GM12865 (cell line): ENCODE results near the gene PGRMC2.

Experiments
- DNase-seq: peaks from one replicate; pipeline ENCODE4 v3.0.0; 2010; ENCODE audit warnings: low read depth
- H3K4me3 ChIP-seq: 2 replicates; pipeline ENCODE4 v1.5.1; 2011; ENCODE audit warnings: mild to moderate bottlenecking, low read depth, low read length, control low read depth
- CTCF ChIP-seq: IDR thresholded peaks from 2 replicates; pipeline ENCODE4 v1.5.1; 2011; ENCODE audit warnings: low read length, control low read depth, low read depth, inconsistent platforms; ENCODE audit not compliant: insufficient read depth; ENCODE audit errors: missing control alignments

Gene PGRMC2

DNA sequence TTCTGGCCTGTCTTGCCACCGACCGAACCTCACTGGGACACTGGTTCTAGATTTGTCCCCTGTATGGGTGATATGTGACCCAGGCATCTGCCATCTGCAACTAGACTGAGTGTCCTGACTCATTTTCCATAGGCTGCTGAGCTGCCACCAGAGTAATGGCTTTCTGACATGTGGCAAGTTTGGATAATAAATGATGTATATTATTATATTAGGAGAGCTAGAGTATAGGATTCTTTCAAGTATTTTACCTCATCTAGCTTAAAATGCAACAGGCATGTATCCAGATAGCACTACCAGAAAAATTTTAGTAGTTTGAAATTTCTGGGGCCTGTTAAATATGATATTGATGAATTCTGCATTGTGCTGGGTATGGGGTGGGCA, 15.8 kb upstream of the PGRMC2 start:
- DNase-seq, result no peak
- TF ChIP-seq CTCF, result no peak
- no peak overlapping the region for H3K4me3 ChIP-seq

DNA sequence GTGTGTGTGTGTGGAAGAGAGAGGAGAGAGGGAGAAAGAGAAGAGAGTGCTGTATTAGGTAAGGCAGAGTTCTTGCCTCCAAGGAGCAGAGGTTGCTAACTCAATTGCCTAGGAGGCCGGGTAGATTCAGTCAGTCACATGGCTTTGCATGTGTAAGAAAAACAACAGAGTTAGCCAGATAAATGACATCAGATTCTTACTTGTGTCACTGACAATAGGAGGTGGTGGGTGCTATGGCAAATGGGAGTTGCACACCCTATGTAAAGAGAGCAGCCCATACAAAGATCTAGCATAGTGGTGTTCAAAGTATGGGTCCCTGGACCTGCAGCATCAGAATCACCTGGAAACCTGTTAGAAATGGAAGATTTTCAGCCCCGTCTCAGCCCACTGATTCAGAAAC, 14.4 kb upstream of the PGRMC2 start:
- TF ChIP-seq CTCF, result no peak
- DNase-seq, result no peak
- no peak overlapping the region for H3K4me3 ChIP-seq

DNA sequence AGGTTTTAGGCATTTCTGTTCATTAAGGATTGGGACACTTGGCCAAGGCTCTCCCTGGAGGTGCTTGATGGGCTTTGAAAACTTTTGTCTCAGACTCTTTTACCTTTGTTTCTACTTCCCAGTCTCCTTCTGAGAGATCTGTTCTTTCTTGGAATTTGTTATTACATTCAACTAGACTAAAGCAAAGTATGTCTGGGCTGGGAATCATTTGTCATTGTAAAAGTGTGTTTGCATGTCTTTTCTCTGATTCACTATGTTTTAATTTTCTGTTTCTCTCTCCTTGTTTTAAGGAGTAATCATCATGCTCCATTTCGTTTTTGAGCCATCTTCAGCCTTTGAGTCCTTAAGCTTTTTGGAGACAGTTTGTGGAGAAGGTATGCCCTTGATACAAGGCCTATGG, 12.2 kb upstream of the PGRMC2 start:
- TF ChIP-seq CTCF, result no peak
- H3K4me3 ChIP-seq, result no peak overlapping the region
- DNase-seq, result no peak

DNA sequence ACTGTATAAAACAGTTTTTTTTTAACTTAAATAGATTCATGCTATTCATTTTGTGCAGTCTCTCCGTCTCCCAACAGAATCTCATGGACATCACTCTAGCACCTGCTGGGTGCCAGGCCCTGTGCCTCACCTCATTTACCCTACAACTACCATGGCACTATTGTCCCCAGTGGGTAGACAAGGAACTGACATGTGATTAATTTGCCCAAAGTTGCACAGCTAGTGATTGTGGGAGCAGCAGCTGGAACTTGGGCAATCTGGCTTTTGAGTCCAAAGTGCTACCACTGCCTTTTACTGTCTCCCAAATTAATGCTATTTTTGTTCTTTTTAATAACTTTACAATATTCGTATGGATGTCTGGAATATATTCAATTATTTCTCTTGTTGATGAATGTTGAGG, 11.2 kb upstream of the PGRMC2 start:
- peak; percentile 7 for TF ChIP-seq CTCF
- peak; percentile 5 for DNase-seq
- no peak overlapping the region for H3K4me3 ChIP-seq

DNA sequence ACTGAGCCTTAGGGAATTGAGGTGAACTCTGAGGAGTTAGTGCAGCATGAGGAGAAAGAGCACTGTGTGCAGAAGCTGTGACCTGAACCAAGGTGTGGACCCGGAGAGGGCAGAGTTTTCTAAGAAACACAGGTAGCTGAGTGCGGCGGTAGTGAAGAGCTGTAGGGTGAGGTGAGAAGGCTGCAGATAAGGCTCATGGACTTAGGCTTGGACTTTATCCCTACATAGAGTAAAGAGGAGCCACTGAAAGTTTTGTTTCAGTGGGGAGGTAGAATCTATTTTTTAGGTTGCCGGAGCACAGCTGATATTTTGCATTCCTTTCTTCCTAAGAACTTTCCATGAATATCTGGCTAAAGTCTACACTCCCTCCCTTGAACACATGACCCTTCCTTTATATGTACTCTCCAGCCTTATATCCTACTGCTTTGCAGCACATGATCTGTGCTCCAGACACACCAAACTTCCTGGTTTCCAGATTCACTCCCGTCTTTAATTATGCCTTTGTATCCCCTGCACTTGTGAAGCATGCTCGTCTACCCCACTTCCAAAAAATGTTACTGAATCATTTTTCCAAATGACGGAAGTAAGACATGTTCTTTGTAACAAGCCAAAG, 10.6 kb upstream of the PGRMC2 start:
- no peak overlapping the region for H3K4me3 ChIP-seq
- no peak for DNase-seq
- TF ChIP-seq CTCF, result no peak

DNA sequence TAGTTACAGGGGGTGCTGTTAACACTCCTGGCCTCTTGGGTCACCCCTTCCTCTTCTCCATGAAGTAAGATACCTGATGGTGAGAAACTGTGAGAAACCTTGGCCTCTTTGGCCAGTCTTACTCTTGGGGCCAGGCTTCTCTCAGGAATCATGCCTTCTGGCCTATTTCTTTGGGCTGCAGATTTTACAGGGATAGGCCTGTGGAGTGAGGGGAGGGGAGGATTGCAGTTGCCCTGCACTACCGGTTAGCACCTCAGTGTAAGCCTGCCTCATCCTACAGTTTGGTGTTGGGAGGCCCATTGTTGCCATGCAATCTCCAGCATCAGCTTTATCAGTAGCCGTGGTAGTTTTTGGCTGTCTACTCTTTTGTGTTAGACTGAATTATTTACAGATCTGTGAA, 7.6 kb upstream of the PGRMC2 start:
- no peak for TF ChIP-seq CTCF
- no peak for DNase-seq
- no peak overlapping the region for H3K4me3 ChIP-seq

- TF ChIP-seq CTCF, result no peak
- DNase-seq, result no peak
- H3K4me3 ChIP-seq, result no peak overlapping the region
Measured at GRCh38 chr4:128294464-128294863, 6.9 kb upstream of the PGRMC2 start.
